ENCODE data around the gene AATK. TPM values are rescaled to one million over a fixed set of nuclear protein-coding genes. Genes with fewer than 3 reads are reported as not detected.

The AATK gene
- total and polyA plus RNA-seq, 2 of the 13 experiments (the other 11 are each of a cell fraction or from before 2014, with no cell fraction given) = 2.9 to 8.4 TPM

- TF ChIP-seq HNRNPLL (IDR thresholded peaks at IDR 0.05; ENCODE audit: low read depth, low read length, poor library complexity, severe bottlenecking) (no peak), NBN (conservative IDR thresholded peaks at IDR 0.05) (no peak), SMARCC2 (IDR thresholded peaks at IDR 0.05) (no peak), FOSL1 (CRISPR knock-in tag; IDR thresholded peaks at IDR 0.05; ENCODE audit: borderline replicate concordance) (no peak), ATRX (CRISPR knock-in tag; IDR thresholded peaks at IDR 0.05; ENCODE audit: borderline replicate concordance) (no peak), ZNF713 (CRISPR knock-in tag; IDR thresholded peaks at IDR 0.05) (no peak), IKZF4 (CRISPR knock-in tag; IDR thresholded peaks at IDR 0.05; ENCODE audit: borderline replicate concordance, low read depth, not compliant biosample characterization) (no peak), BATF2 (CRISPR knock-in tag; IDR thresholded peaks at IDR 0.05) (no peak), JDP2 (CRISPR knock-in tag; IDR thresholded peaks at IDR 0.05; ENCODE audit: borderline replicate concordance) (no peak), SP1 (IDR thresholded peaks at IDR 0.05) (no peak), SP1 (CRISPR knock-in tag; IDR thresholded peaks at IDR 0.05) (no peak), AKAP8 (CRISPR knock-in tag; IDR thresholded peaks at IDR 0.05) (no peak; the same call in 1 of the 2 replicates), HOXA7 (CRISPR knock-in tag; IDR thresholded peaks at IDR 0.05) (no peak), ZNF839 (CRISPR knock-in tag; IDR thresholded peaks at IDR 0.05; ENCODE audit: borderline replicate concordance) (no peak), ZC3H4 (CRISPR knock-in tag; IDR thresholded peaks at IDR 0.05; ENCODE audit: borderline replicate concordance) (no peak), ADNP (CRISPR knock-in tag; IDR thresholded peaks at IDR 0.05) (no peak), HOMEZ (CRISPR knock-in tag; IDR thresholded peaks at IDR 0.05; ENCODE audit: low read depth) (no peak), ZKSCAN8 (CRISPR knock-in tag; IDR thresholded peaks at IDR 0.05; ENCODE audit: borderline replicate concordance) (no peak)
- TF ChIP-seq, protein P1, sequence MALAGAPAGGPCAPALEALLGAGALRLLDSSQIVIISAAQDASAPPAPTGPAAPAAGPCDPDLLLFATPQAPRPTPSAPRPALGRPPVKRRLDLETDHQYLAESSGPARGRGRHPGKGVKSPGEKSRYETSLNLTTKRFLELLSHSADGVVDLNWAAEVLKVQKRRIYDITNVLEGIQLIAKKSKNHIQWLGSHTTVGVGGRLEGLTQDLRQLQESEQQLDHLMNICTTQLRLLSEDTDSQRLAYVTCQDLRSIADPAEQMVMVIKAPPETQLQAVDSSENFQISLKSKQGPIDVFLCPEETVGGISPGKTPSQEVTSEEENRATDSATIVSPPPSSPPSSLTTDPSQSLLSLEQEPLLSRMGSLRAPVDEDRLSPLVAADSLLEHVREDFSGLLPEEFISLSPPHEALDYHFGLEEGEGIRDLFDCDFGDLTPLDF (CRISPR knock-in tag; IDR thresholded peaks at IDR 0.05) = no peak
- TF ChIP-seq, protein P2, sequence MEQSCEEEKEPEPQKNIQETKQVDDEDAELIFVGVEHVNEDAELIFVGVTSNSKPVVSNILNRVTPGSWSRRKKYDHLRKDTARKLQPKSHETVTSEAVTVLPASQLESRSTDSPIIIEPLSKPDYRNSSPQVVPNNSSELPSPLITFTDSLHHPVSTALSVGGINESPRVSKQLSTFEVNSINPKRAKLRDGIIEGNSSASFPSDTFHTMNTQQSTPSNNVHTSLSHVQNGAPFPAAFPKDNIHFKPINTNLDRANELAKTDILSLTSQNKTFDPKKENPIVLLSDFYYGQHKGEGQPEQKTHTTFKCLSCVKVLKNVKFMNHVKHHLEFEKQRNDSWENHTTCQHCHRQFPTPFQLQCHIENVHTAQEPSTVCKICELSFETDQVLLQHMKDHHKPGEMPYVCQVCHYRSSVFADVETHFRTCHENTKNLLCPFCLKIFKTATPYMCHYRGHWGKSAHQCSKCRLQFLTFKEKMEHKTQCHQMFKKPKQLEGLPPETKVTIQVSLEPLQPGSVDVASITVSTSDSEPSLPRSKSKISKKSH (CRISPR knock-in tag; IDR thresholded peaks at IDR 0.05; ENCODE audit: borderline replicate concordance) = no peak; the same call in 1 of the 2 replicates
Measured at GRCh38 chr17:81164371-81165245, 1.4 kb downstream of the AATK start (continued).

Data from HepG2 (cell line).